Left ventricle myocardium superior (tissue), 1 donor: Measurements from ENCODE around the gene LRRC39. TPM values are rescaled to one million over a fixed set of nuclear protein-coding genes. Genes with fewer than 3 reads are reported as not detected.

Source experiments
- total RNA-seq: library from RNA; stranded (reverse); fragmentation: NEBNext Ultra II Directional; extraction: Animal tissue kit (Norgen Biotek cat#: 25700); gene quantifications from one replicate; pipeline ENCODE4 v1.2.1, GENCODE V29; 2021
- donor health status: DM: no; HTN: yes; CAD: no; lungs with severe emphysema.

Gene LRRC39
- total RNA-seq, 1 donor from 2014 or later, result 209 TPM

Other genes starting within 250 kb of the LRRC39 start
- gene SLC35A3, start 208.3 kb downstream of the LRRC39 start, total RNA-seq, result 7.5 TPM
- gene SASS6, start 45.3 kb downstream of the LRRC39 start, total RNA-seq, result 2.2 TPM
- gene TRMT13, start 45.1 kb downstream of the LRRC39 start, total RNA-seq, result 6.4 TPM
- gene DBT, start 71.6 kb upstream of the LRRC39 start, total RNA-seq, result 36.2 TPM
- 52.2 TPM for gene RTCA, start 88.0 kb upstream of the LRRC39 start, total RNA-seq
- 2.6 TPM for gene CDC14A, start 174.2 kb upstream of the LRRC39 start, total RNA-seq